CD4-positive, alpha-beta T cell (primary cell): Measurements from ENCODE around the gene PRR22. TPM values are rescaled to one million over a fixed set of nuclear protein-coding genes. Genes with fewer than 3 reads are reported as not detected.
A peak's percentile ranks its signal among the peaks of the same experiment; 100 is the strongest.

ENCODE experiments used
- ATAC-seq: fragments of 200-7000 bp; cut with Tn5 transposase; one replicate; pipeline ENCODE4 v1.10.0; 2022; ENCODE audit warnings: mild to moderate bottlenecking; ENCODE audit not compliant: poor library complexity
- CTCF ChIA-PET: fragments of 350-600 bp; sonication (Branson Sonifier 250); formaldehyde crosslinking; loops from one replicate; lab custom pipeline; 2021; ENCODE audit warnings: antibody characterized with exemption, inconsistent platforms; lab: Charles Lee
- POLR2A ChIA-PET: fragments of 350-600 bp; sonication (Branson Sonifier 250); formaldehyde crosslinking; loops from one replicate; lab custom pipeline; 2021; ENCODE audit warnings: antibody characterized with exemption, inconsistent platforms; lab: Charles Lee
- DNase-seq, 14 experiments: peaks; one replicate each; pipeline ENCODE4 v3.0.0-alpha.2; 2013 to 2020; ENCODE audit warnings: mixed read lengths in 2 of 14
- H3K27ac ChIP-seq, 2 donors: one replicate each; pipeline versions ENCODE4 v1.5.1 to v1.7.0; 2013; ENCODE audit warnings: low read length in 2 of 2, low read depth in 1 of 2, mild to moderate bottlenecking in 1 of 2
- H3K27me3 ChIP-seq, 2 experiments: 1 replicate in 1 of 2; 2 replicates in 1 of 2; pipeline versions ENCODE4 v1.6.1 to v1.7.0; 2013; ENCODE audit warnings: low read length in 2 of 2, control low read depth in 1 of 2, mild to moderate bottlenecking in 1 of 2, moderate library complexity in 1 of 2; ENCODE audit not compliant: insufficient read depth in 2 of 2, control insufficient read depth in 1 of 2
- H3K36me3 ChIP-seq: one replicate; pipeline ENCODE4 v1.6.1; 2013; ENCODE audit warnings: low read length, control low read depth; ENCODE audit not compliant: insufficient read depth
- H3K4me1 ChIP-seq: one replicate; pipeline ENCODE4 v1.6.1; 2013; ENCODE audit warnings: low read length, control low read depth; ENCODE audit not compliant: insufficient read depth
- H3K4me3 ChIP-seq: one replicate; pipeline ENCODE4 v1.5.1; 2013; ENCODE audit warnings: mild to moderate bottlenecking, low read length, moderate library complexity
- H3K9me3 ChIP-seq, 2 experiments: 1 replicate in 1 of 2; 2 replicates in 1 of 2; pipeline versions ENCODE4 v1.6.1 to v1.7.0; 2013; ENCODE audit warnings: low read length in 2 of 2, mild to moderate bottlenecking in 2 of 2, control low read depth in 1 of 2, moderate library complexity in 1 of 2; ENCODE audit not compliant: control insufficient read depth in 1 of 2, insufficient read depth in 1 of 2
- H3K27ac Mint-ChIP-seq: one replicate; pipeline ENCODE4 v1.8.0; 2020; ENCODE audit warnings: mixed read lengths
- H3K27me3 Mint-ChIP-seq: one replicate; pipeline ENCODE4 v1.8.0; 2021; ENCODE audit warnings: mixed read lengths
- H3K36me3 Mint-ChIP-seq: one replicate; pipeline ENCODE4 v1.8.0; 2021; ENCODE audit warnings: low read depth, mixed read lengths
- H3K4me1 Mint-ChIP-seq: one replicate; pipeline ENCODE4 v1.8.0; 2021; ENCODE audit warnings: low read depth, mixed read lengths
- H3K4me3 Mint-ChIP-seq: one replicate; pipeline ENCODE4 v1.8.0; 2020; ENCODE audit warnings: mild to moderate bottlenecking, mixed read lengths
- H3K9me3 Mint-ChIP-seq: one replicate; pipeline ENCODE4 v1.8.0; 2020; ENCODE audit warnings: mixed read lengths
- CTCF ChIP-seq: fragments of 200-600 bp; IDR thresholded peaks from one replicate; pipeline ENCODE4 v1.8.0; 2022; ENCODE audit warnings: antibody characterized with exemption, mild to moderate bottlenecking
- intact Hi-C, 2 experiments: fragments of 100-400 bp; cut with DNase I in 1 of 2; cut with micrococcal nuclease in 1 of 2; formaldehyde crosslinking; loops; one replicate each; pipeline versions ENCODE4 v1.15.1 to v1.9.0; 2023 to 2025; cut with DNase I, micrococcal nuclease
- total RNA-seq, 174 experiments: library from RNA in 2 of 174; stranded (reverse) in 2 of 174; gene quantifications; one replicate each; pipeline ENCODE4 v1.2.3 and lab custom pipeline; 2021 to 2026

Gene PRR22
- total RNA-seq, 2 experiments from 2014 or later, result 3.1 to 4.9 TPM

GRCh38 chr19:5826531-5827341 lies 42.2 kb upstream of the PRR22 start:
- peak overlapping the region; percentile 89 for H3K4me3 Mint-ChIP-seq
- POLR2A ChIA-PET, result interaction anchor here (0.6 to 4.4 kb wide), 9 partner anchors 18 to 282 kb away, joined by 3 to 83 read pairs (median 14); partner anchors contain the start of genes CATSPERD, DUS3L, LONP1 and NDUFA11
- peaks cover 18% of the 10 kb centered on the region for H3K4me1 Mint-ChIP-seq
- Histone ChIP-seq H3K27ac (peak overlapping the region in 1 of 2 donors; percentile 38), H3K4me3 (peak overlapping the region; percentile 41), H3K36me3 (no peaks in the 10 kb centered on the region), H3K9me3 (peaks cover 0 to 25% of the 10 kb centered on the region in 2 experiments), H3K4me1 (peaks cover 31% of the 10 kb centered on the region), H3K27me3 (peaks cover 0 to 3% of the 10 kb centered on the region in 2 experiments)
- peak in 5 of 14 experiments; percentile 14 to 76 (median 28) for DNase-seq
- intact Hi-C loops, result loop anchor here (1.0 to 5.0 kb wide), 4 partner anchors 34 to 286 kb away; partner anchors contain the start of genes DUS3L (in 2 of the 2), RFX2 (in 1 of the 2) and VMAC (in 1 of the 2)
- no peak for TF ChIP-seq CTCF
- no peaks in the 10 kb centered on the region for H3K9me3 Mint-ChIP-seq
- ATAC-seq, result no peak
- CTCF ChIA-PET, result interaction anchor here (1.0 to 3.5 kb wide), 2 partner anchors 23 to 195 kb away, joined by 3 to 30 read pairs; no protein-coding TSS in a partner anchor
- peak overlapping the region; percentile 76 for H3K27ac Mint-ChIP-seq
- no peaks in the 10 kb centered on the region for H3K27me3 Mint-ChIP-seq
- H3K36me3 Mint-ChIP-seq, result peaks cover 9% of the 10 kb centered on the region

GRCh38 chr19:5825178-5825577 lies 40.6 kb upstream of the PRR22 start:
- peaks cover 9% of the 10 kb centered on the region for H3K36me3 Mint-ChIP-seq
- H3K4me1 Mint-ChIP-seq, result peaks cover 18% of the 10 kb centered on the region
- peaks cover 0 to 25% of the 10 kb centered on the region in 2 experiments for H3K9me3 ChIP-seq
- H3K27ac ChIP-seq, result no peak overlapping the region
- ChIA-PET POLR2A (no interaction called here), CTCF (interaction anchor here (1.5 kb wide), 1 partner anchor 21 kb away, joined by 4 read pairs; the partner anchor contains the start of gene NRTN)
- H3K4me1 ChIP-seq, result peaks cover 31% of the 10 kb centered on the region
- H3K4me3 ChIP-seq, result no peak overlapping the region
- no peaks in the 10 kb centered on the region for H3K36me3 ChIP-seq
- H3K9me3 Mint-ChIP-seq, result no peaks in the 10 kb centered on the region
- intact Hi-C loops, result loop anchor here (2.0 to 5.0 kb wide), 4 partner anchors 18 to 287 kb away; partner anchors contain the start of genes DUS3L (in 2 of the 2) and RFX2 (in 1 of the 2)
- no peak overlapping the region for H3K4me3 Mint-ChIP-seq
- H3K27ac Mint-ChIP-seq, result no peak overlapping the region
- ATAC-seq (no peak), DNase-seq (peak in 1 of 14 experiments; percentile 38)
- H3K27me3 Mint-ChIP-seq, result no peaks in the 10 kb centered on the region
- TF ChIP-seq CTCF, result no peak
- peaks cover 0 to 3% of the 10 kb centered on the region in 2 experiments for H3K27me3 ChIP-seq

- ChIA-PET CTCF (interaction anchor here (1.5 kb wide), 1 partner anchor 21 kb away, joined by 4 read pairs; the partner anchor contains the start of gene NRTN), POLR2A (no interaction called here)
- no peak overlapping the region for H3K27ac ChIP-seq
- H3K9me3 ChIP-seq, result peaks cover 0 to 25% of the 10 kb centered on the region in 2 experiments
- Mint-ChIP-seq H3K27me3 (no peaks in the 10 kb centered on the region), H3K36me3 (peaks cover 9% of the 10 kb centered on the region), H3K4me1 (peaks cover 15% of the 10 kb centered on the region), H3K4me3 (no peak overlapping the region), H3K9me3 (no peaks in the 10 kb centered on the region), H3K27ac (peak overlapping the region; percentile 27)
- H3K27me3 ChIP-seq, result peaks cover 0 to 3% of the 10 kb centered on the region in 2 experiments
- H3K36me3 ChIP-seq, result no peaks in the 10 kb centered on the region
- DNase-seq (peak in 1 of 14 experiments; percentile 16), ATAC-seq (no peak)
- intact Hi-C loops, result loop anchor here (2.0 to 5.0 kb wide), 4 partner anchors 18 to 288 kb away; partner anchors contain the start of genes DUS3L (in 2 of the 2) and RFX2 (in 1 of the 2)
- no peak overlapping the region for H3K4me3 ChIP-seq
- peaks cover 31% of the 10 kb centered on the region for H3K4me1 ChIP-seq
- TF ChIP-seq CTCF, result no peak
Observed at GRCh38 chr19:5824751-5825150, 40.2 kb upstream of the PRR22 start.
